Spleen (tissue), 11 donors: ENCODE measurements around the gene ZNF254. TPM values are rescaled to one million over a fixed set of nuclear protein-coding genes. Genes with fewer than 3 reads are reported as not detected.
"Not testable (repeated sequence)": the region's sequence is repeated elsewhere in the genome, so short reads cannot be mapped to it uniquely, and the experiment has no call there.

Experiments
- DNase-seq: peaks from one replicate; pipeline ENCODE4 v3.0.0-alpha.2; 2020
- H3K27ac ChIP-seq, 8 donors: fragments of 200-600 bp; sonication (generic) in 7 of 8; 1 replicate in 4 of 8; 2 replicates in 4 of 8; pipeline versions ENCODE4 v1.5.0 to v1.8.0; 2016 to 2021; ENCODE audit warnings: inconsistent platforms in 4 of 8, mild to moderate bottlenecking in 4 of 8, moderate library complexity in 1 of 8
- H3K27me3 ChIP-seq, 7 donors: fragments of 200-600 bp; sonication (generic) in 6 of 7; replicated peaks in 1 of 7; 1 replicate in 4 of 7; 2 replicates in 3 of 7; pipeline versions ENCODE4 v1.5.0 to v1.8.0; 2016 to 2021; ENCODE audit warnings: inconsistent platforms in 3 of 7, mild to moderate bottlenecking in 1 of 7
- H3K36me3 ChIP-seq, 6 donors: fragments of 200-600 bp; sonication (generic) in 5 of 6; 1 replicate in 4 of 6; 2 replicates in 2 of 6; pipeline versions ENCODE4 v1.5.0 to v1.8.0; 2016 to 2021; ENCODE audit warnings: inconsistent platforms in 2 of 6
- H3K4me1 ChIP-seq, 6 donors: fragments of 200-600 bp; sonication (generic) in 5 of 6; 1 replicate in 3 of 6; 2 replicates in 3 of 6; pipeline versions ENCODE4 v1.5.0 to v1.8.0; 2016 to 2021; ENCODE audit warnings: inconsistent platforms in 3 of 6
- H3K4me3 ChIP-seq, 8 donors: fragments of 200-600 bp; sonication (generic) in 7 of 8; 1 replicate in 4 of 8; 2 replicates in 4 of 8; pipeline versions ENCODE4 v1.5.0 to v1.8.0; 2016 to 2021; ENCODE audit warnings: inconsistent platforms in 4 of 8, mild to moderate bottlenecking in 4 of 8, moderate library complexity in 2 of 8
- H3K9me3 ChIP-seq, 8 donors: fragments of 200-600 bp; sonication (generic) in 7 of 8; 1 replicate in 4 of 8; 2 replicates in 4 of 8; pipeline versions ENCODE4 v1.5.0 to v1.8.0; 2016 to 2021; ENCODE audit warnings: inconsistent platforms in 4 of 8
- CTCF ChIP-seq, 11 experiments: fragments of 200-600 bp in 7 of 11; fragments of 450-650 bp in 4 of 11; sonication (generic) in 4 of 11; IDR thresholded peaks in 8 of 11; conservative IDR thresholded peaks in 3 of 11; 1 replicate in 7 of 11; 2 replicates in 4 of 11; pipeline versions ENCODE4 v1.4.0 to v1.8.0; 2016 to 2021; ENCODE audit warnings: antibody characterized with exemption in 11 of 11, inconsistent platforms in 4 of 11, mild to moderate bottlenecking in 1 of 11
- POLR2A ChIP-seq, 3 donors: fragments of 450-650 bp; IDR thresholded peaks; one replicate each; pipeline ENCODE4 v1.5.1; 2017; ENCODE audit warnings: antibody characterized with exemption in 3 of 3, mild to moderate bottlenecking in 1 of 3
- POLR2AphosphoS5 ChIP-seq, 3 donors: sonication (generic); formaldehyde crosslinking; IDR thresholded peaks; one replicate each; pipeline ENCODE4 v1.5.1; 2017; ENCODE audit warnings: antibody characterized with exemption in 3 of 3
- WGBS, 5 donors: extraction: QIAGEN DNeasy Blood & Tissue Kit in 3 of 5; methylation state at CpG; one replicate each; pipeline versions ENCODE4 v1.1.5 to v1.1.7; 2013 to 2018; 5-methylcytosine and 5-hydroxymethylcytosine counted together
- intact Hi-C: fragments of 100-400 bp; cut with DNase I; formaldehyde crosslinking; loops from one replicate; pipeline ENCODE4 v1.15.0; 2023; ENCODE audit warnings: low total_unique reads
- polyA plus RNA-seq, 3 donors: library from polyadenylated mRNA; stranded (reverse); fragments of 200-250 nt; gene quantifications; one replicate each; pipeline ENCODE4 v1.2.1, GENCODE V29; 2013
- total RNA-seq, 7 donors: library from RNA; depleted of rRNA in 3 of 7; stranded (reverse); fragments of >200 nt in 3 of 7; fragmentation: NEBNext Ultra II Directional in 4 of 7; extraction: Animal tissue kit (Norgen Biotek cat#: 25700) in 4 of 7; gene quantifications; one replicate each; pipeline versions ENCODE4 v1.1.0 to v1.2.1, GENCODE V29; 2016 to 2021
- donor health status: healthy with polysubstance abuse.
- donor health status: DM: no; HTN: no; CAD: no; lungs with moderate emphysema.
- donor health status: DM: no; HTN: no; CAD: no.
- donor health status: Bipolar disorder and iron deficiency.
- donor health status: healthy.
- donor health status: DM: no; HTN: no; CAD: no.
- donor health status: DM: yes; HTN: yes; CAD: no.

ZNF254 gene
- total and polyA plus RNA-seq, 10 donors, result 5.6 to 35.6 (median 25.3) TPM

- H3K27me3 ChIP-seq, result no peaks in the 10 kb centered on the region
- no peak for DNase-seq
- WGBS, 5 donors, result 93 to 97% (median 95%) methylated on average over 4 of the region's 4 CpGs
- TF ChIP-seq POLR2A (IDR thresholded peaks at IDR 0.05) (no peak), POLR2AphosphoS5 (IDR thresholded peaks at IDR 0.05) (no peak), CTCF (IDR thresholded peaks at IDR 0.05 in 8 of 11, conservative IDR thresholded peaks at IDR 0.05 in 3 of 11) (no peak)
- H3K4me3 ChIP-seq, result no peak overlapping the region
- intact Hi-C loops, result no loop called here
- peaks cover 0 to 44% (median 3%) of the 10 kb centered on the region in 6 donors for H3K36me3 ChIP-seq
- H3K27ac ChIP-seq, result no peak overlapping the region
- no peaks in the 10 kb centered on the region for H3K4me1 ChIP-seq
- peaks cover 0 to 8% (median 0%) of the 10 kb centered on the region in 8 donors for H3K9me3 ChIP-seq
Observed at GRCh38 chr19:24078680-24079079, 8.3 kb upstream of the ZNF254 start.

GRCh38 chr19:24081056-24081455, 5.9 kb upstream of the ZNF254 start:
- H3K27me3 ChIP-seq, result no peaks in the 10 kb centered on the region
- intact Hi-C loops, result loop anchor here (10.0 kb wide), 1 partner anchor 46 kb away; no protein-coding TSS in a partner anchor
- no peak for DNase-seq
- TF ChIP-seq CTCF (IDR thresholded peaks at IDR 0.05 in 8 of 11, conservative IDR thresholded peaks at IDR 0.05 in 3 of 11) (no peak), POLR2A (IDR thresholded peaks at IDR 0.05) (no peak), POLR2AphosphoS5 (IDR thresholded peaks at IDR 0.05) (no peak)
- no peaks in the 10 kb centered on the region for H3K4me1 ChIP-seq
- H3K36me3 ChIP-seq, result peaks cover 0 to 22% (median 0%) of the 10 kb centered on the region in 6 donors
- H3K9me3 ChIP-seq, result no peaks in the 10 kb centered on the region
- peak overlapping the region in 7 of 8 donors; percentile 20 to 75 (median 63) for H3K27ac ChIP-seq
- WGBS, 5 donors, result 39 to 59% (median 53%) methylated on average over 4 of the region's 4 CpGs
- H3K4me3 ChIP-seq, result no peak overlapping the region

GRCh38 chr19:24098359-24098758, 11.4 kb downstream of the ZNF254 start:
- DNase-seq, result no peak
- no peak overlapping the region for H3K27ac ChIP-seq
- peaks cover 0 to 82% (median 24%) of the 10 kb centered on the region in 8 donors for H3K9me3 ChIP-seq
- H3K4me1 ChIP-seq, result peaks cover 0 to 37% (median 6%) of the 10 kb centered on the region in 6 donors
- peaks cover 0 to 82% (median 2%) of the 10 kb centered on the region in 6 donors for H3K36me3 ChIP-seq
- WGBS, 5 donors, result 94 to 98% (median 97%) methylated on average over 2 of the region's 2 CpGs
- TF ChIP-seq POLR2A (IDR thresholded peaks at IDR 0.05) (no peak), CTCF (IDR thresholded peaks at IDR 0.05 in 8 of 11, conservative IDR thresholded peaks at IDR 0.05 in 3 of 11) (no peak), POLR2AphosphoS5 (IDR thresholded peaks at IDR 0.05) (no peak)
- no peak overlapping the region for H3K4me3 ChIP-seq
- intact Hi-C loops, result no loop called here
- H3K27me3 ChIP-seq, result no peaks in the 10 kb centered on the region

GRCh38 chr19:24099829-24100228, 12.8 kb downstream of the ZNF254 start:
- intact Hi-C loops, result no loop called here
- TF ChIP-seq POLR2A (IDR thresholded peaks at IDR 0.05), result no peak
- TF ChIP-seq POLR2AphosphoS5 (IDR thresholded peaks at IDR 0.05), result no peak
- TF ChIP-seq CTCF (IDR thresholded peaks at IDR 0.05 in 8 of 11, conservative IDR thresholded peaks at IDR 0.05 in 3 of 11), result no peak
- peaks cover 0 to 85% (median 16%) of the 10 kb centered on the region in 6 donors for H3K36me3 ChIP-seq

GRCh38 chr19:24100597-24100996, 13.6 kb downstream of the ZNF254 start:
- intact Hi-C loops, H3K27me3 ChIP-seq, H3K4me3 ChIP-seq, DNase-seq, H3K27ac ChIP-seq: not testable (repeated sequence)
- peaks cover 0 to 90% (median 18%) of the 10 kb centered on the region in 6 donors for H3K36me3 ChIP-seq
- H3K4me1 ChIP-seq, result peaks cover 0 to 16% (median 0%) of the 10 kb centered on the region in 6 donors
- WGBS, 5 donors, result 87 to 96% (median 92%) methylated on average over 2 of the region's 2 CpGs
- H3K9me3 ChIP-seq, result peaks cover 0 to 87% (median 26%) of the 10 kb centered on the region in 8 donors

More at GRCh38 chr19:24099829-24100228, 12.8 kb downstream of the ZNF254 start:
- Histone ChIP-seq H3K4me1 (peaks cover 0 to 24% (median 4%) of the 10 kb centered on the region in 6 donors), H3K9me3 (peaks cover 0 to 87% (median 23%) of the 10 kb centered on the region in 8 donors), H3K27me3 (no peaks in the 10 kb centered on the region), H3K27ac (no peak overlapping the region), H3K4me3 (no peak overlapping the region)
- DNase-seq, result no peak
